Neural progenitor cell (in vitro differentiated cells): ENCODE measurements around the gene CEP89. TPM values are rescaled to one million over a fixed set of nuclear protein-coding genes. Genes with fewer than 3 reads are reported as not detected.

Source experiments
- DNase-seq: peaks from one replicate; pipeline ENCODE4 v3.0.0-alpha.2; 2016; ENCODE audit warnings: low spot score
- H2AFZ ChIP-seq: fragments of 200-600 bp; sonication (generic); replicated peaks from 2 replicates; pipeline ENCODE4 v1.6.1; 2016; ENCODE audit warnings: antibody characterized with exemption
- H3F3A ChIP-seq: fragments of 200-600 bp; sonication (generic); 2 replicates; pipeline ENCODE4 v1.6.1; 2016; ENCODE audit warnings: antibody characterized with exemption, low read depth
- H3K27ac ChIP-seq: fragments of 200-600 bp; sonication (generic); 2 replicates; pipeline ENCODE4 v1.5.1; 2016; ENCODE audit warnings: mild to moderate bottlenecking
- H3K27me3 ChIP-seq: fragments of 200-600 bp; sonication (generic); 2 replicates; pipeline ENCODE4 v1.6.1; 2016; ENCODE audit warnings: mild to moderate bottlenecking, moderate library complexity
- H3K36me3 ChIP-seq: fragments of 200-600 bp; sonication (generic); 2 replicates; pipeline ENCODE4 v1.5.1; 2016
- H3K4me1 ChIP-seq: fragments of 200-600 bp; sonication (generic); 2 replicates; pipeline ENCODE4 v1.6.1; 2016; ENCODE audit warnings: mixed run types
- H3K4me2 ChIP-seq: fragments of 200-600 bp; sonication (generic); 2 replicates; pipeline ENCODE4 v1.6.1; 2016
- H3K4me3 ChIP-seq: fragments of 200-600 bp; sonication (generic); 2 replicates; pipeline ENCODE4 v1.5.1; 2016
- H3K79me2 ChIP-seq: fragments of 200-600 bp; sonication (generic); 2 replicates; pipeline ENCODE4 v1.6.1; 2016; ENCODE audit warnings: low read depth
- H3K9ac ChIP-seq: fragments of 200-600 bp; sonication (generic); 2 replicates; pipeline ENCODE4 v1.6.1; 2016
- H3K9me3 ChIP-seq: fragments of 200-600 bp; sonication (generic); 2 replicates; pipeline ENCODE4 v1.5.1; 2016; ENCODE audit warnings: low read depth
- H4K20me1 ChIP-seq: fragments of 200-600 bp; sonication (generic); 2 replicates; pipeline ENCODE4 v1.6.1; 2016; ENCODE audit warnings: low read depth
- H3K27ac Mint-ChIP-seq: 3 replicates; pipeline ENCODE4 v1.8.0; 2021; ENCODE audit warnings: mixed read lengths
- H3K27me3 Mint-ChIP-seq: 2 replicates; pipeline ENCODE4 v1.8.0; 2022; ENCODE audit warnings: low read depth, mild to moderate bottlenecking, inconsistent platforms, moderate library complexity, mixed read lengths; ENCODE audit not compliant: insufficient read depth
- H3K36me3 Mint-ChIP-seq: 3 replicates; pipeline ENCODE4 v1.8.0; 2021; ENCODE audit warnings: mixed read lengths
- H3K4me1 Mint-ChIP-seq: 3 replicates; pipeline ENCODE4 v1.8.0; 2021; ENCODE audit warnings: mixed read lengths
- H3K4me3 Mint-ChIP-seq: 3 replicates; pipeline ENCODE4 v1.8.0; 2021; ENCODE audit warnings: mild to moderate bottlenecking, moderate library complexity, mixed read lengths
- H3K9me3 Mint-ChIP-seq: 3 replicates; pipeline ENCODE4 v1.8.0; 2020; ENCODE audit warnings: mixed read lengths
- EZH2 ChIP-seq: fragments of 200-600 bp; sonication (generic); IDR thresholded peaks from 2 replicates; pipeline ENCODE4 v1.6.1; 2017; ENCODE audit warnings: antibody characterized with exemption, mild to moderate bottlenecking, moderate library complexity
- EZH2phosphoT487 ChIP-seq: fragments of 200-600 bp; sonication (generic); IDR thresholded peaks from 2 replicates; pipeline ENCODE4 v1.6.1; 2017; ENCODE audit warnings: antibody characterized with exemption
- total RNA-seq: library from RNA; depleted of rRNA; stranded (reverse); fragments of >200 nt; gene quantifications from 2 replicates; pipeline ENCODE4 v1.2.3, GENCODE V29; 2015; ENCODE audit warnings: low replicate concordance
- TF ChIP-seq, protein P1 (sequence below): fragments of 200-600 bp; sonication (generic); IDR thresholded peaks from 2 replicates; pipeline ENCODE4 v1.5.1; 2017; ENCODE audit warnings: antibody characterized with exemption, mild to moderate bottlenecking

CEP89 gene
- total RNA-seq, 1 donor from 2014 or later, result 26.1 TPM

DNA sequence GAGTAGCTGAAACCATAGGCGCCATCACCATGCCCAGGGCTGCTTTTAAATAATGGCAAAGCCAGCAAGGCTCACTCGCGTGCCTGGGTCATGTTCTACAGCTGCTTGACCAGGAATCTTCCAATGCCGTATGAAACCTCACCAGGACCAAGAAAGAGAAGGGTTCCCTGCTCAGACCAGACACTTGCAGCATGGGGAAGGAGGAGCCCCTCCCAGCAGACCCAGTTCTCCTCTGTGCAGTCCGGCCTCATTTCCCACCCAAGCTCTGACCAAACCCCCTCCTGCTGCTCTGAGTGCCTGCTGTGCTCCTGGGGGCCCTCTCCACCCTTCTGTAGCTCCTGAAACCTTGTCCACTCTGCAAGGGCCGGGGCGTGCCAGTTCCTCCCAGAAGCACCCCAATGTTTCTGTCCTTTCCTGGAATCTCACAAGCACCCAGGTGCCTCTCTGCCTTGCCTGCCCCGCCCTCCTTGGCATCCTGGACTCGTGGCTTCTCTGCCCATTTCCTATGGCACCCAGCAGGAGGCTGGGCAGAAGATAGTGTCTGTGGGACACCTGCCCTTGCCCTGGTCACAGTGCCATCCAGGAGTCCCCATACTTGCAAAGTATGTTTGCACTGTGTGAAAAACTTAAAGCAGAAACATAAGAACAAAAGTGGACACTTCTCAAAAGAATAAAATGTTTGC, 95.4 kb downstream of the CEP89 start:
- Histone ChIP-seq H3F3A (no peaks in the 10 kb centered on the region), H3K4me1 (peaks cover 4% of the 10 kb centered on the region), H4K20me1 (no peaks in the 10 kb centered on the region), H3K36me3 (no peaks in the 10 kb centered on the region), H3K27ac (no peak overlapping the region), H2AFZ (no peak overlapping the region), H3K79me2 (no peaks in the 10 kb centered on the region), H3K4me3 (no peak overlapping the region), H3K4me2 (no peak overlapping the region), H3K27me3 (no peaks in the 10 kb centered on the region), H3K9ac (no peak overlapping the region), H3K9me3 (no peaks in the 10 kb centered on the region)
- Mint-ChIP-seq H3K9me3 (no peaks in the 10 kb centered on the region), H3K4me1 (peaks cover 6% of the 10 kb centered on the region), H3K27ac (peak overlapping the region; percentile 72), H3K36me3 (peaks cover 9% of the 10 kb centered on the region), H3K27me3 (peaks cover 4% of the 10 kb centered on the region), H3K4me3 (no peak overlapping the region)
- TF ChIP-seq EZH2phosphoT487, result no peak
- no peak for TF ChIP-seq EZH2
- TF ChIP-seq, protein P1, sequence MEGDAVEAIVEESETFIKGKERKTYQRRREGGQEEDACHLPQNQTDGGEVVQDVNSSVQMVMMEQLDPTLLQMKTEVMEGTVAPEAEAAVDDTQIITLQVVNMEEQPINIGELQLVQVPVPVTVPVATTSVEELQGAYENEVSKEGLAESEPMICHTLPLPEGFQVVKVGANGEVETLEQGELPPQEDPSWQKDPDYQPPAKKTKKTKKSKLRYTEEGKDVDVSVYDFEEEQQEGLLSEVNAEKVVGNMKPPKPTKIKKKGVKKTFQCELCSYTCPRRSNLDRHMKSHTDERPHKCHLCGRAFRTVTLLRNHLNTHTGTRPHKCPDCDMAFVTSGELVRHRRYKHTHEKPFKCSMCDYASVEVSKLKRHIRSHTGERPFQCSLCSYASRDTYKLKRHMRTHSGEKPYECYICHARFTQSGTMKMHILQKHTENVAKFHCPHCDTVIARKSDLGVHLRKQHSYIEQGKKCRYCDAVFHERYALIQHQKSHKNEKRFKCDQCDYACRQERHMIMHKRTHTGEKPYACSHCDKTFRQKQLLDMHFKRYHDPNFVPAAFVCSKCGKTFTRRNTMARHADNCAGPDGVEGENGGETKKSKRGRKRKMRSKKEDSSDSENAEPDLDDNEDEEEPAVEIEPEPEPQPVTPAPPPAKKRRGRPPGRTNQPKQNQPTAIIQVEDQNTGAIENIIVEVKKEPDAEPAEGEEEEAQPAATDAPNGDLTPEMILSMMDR, result no peak
- no peak for DNase-seq

DNA sequence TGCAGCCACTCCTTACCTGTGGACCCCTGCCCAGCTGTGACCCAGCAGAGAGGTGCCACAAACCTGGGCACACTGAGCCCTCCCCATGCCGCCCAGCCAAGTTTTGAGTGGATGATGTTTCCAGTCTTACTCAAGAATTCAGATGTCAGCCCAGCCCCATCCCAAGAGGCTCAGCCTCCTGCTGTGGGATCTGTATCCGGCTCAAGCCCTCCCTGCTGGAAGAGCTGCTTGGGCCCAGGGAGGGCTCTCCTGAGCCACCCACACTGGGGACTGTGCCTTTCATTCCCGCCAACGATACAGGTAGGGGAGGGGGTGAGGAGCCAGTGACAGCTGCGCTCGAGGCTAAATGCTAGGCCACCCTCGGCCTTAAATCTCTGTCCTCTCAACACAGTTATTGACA, 96.3 kb downstream of the CEP89 start:
- H3K9me3 Mint-ChIP-seq, result no peaks in the 10 kb centered on the region
- no peaks in the 10 kb centered on the region for H3F3A ChIP-seq
- H3K36me3 Mint-ChIP-seq, result peaks cover 9% of the 10 kb centered on the region
- H2AFZ ChIP-seq, result no peak overlapping the region
- no peak overlapping the region for H3K9ac ChIP-seq
- no peak overlapping the region for H3K27ac Mint-ChIP-seq
- H3K4me3 ChIP-seq, result no peak overlapping the region
- H3K79me2 ChIP-seq, result no peaks in the 10 kb centered on the region
- H3K36me3 ChIP-seq, result no peaks in the 10 kb centered on the region
- no peaks in the 10 kb centered on the region for H4K20me1 ChIP-seq
- peaks cover 3% of the 10 kb centered on the region for H3K27me3 Mint-ChIP-seq
- DNase-seq, result peak; percentile 54
- H3K27me3 ChIP-seq, result no peaks in the 10 kb centered on the region
- H3K27ac ChIP-seq, result no peak overlapping the region
- no peak overlapping the region for H3K4me2 ChIP-seq
- peaks cover 6% of the 10 kb centered on the region for H3K4me1 Mint-ChIP-seq
- no peaks in the 10 kb centered on the region for H3K9me3 ChIP-seq
- TF ChIP-seq EZH2, result no peak
- TF ChIP-seq EZH2phosphoT487, result no peak
- TF ChIP-seq, protein P1, result no peak
- H3K4me3 Mint-ChIP-seq, result no peak overlapping the region
- H3K4me1 ChIP-seq, result peaks cover 4% of the 10 kb centered on the region

- peaks cover 6% of the 10 kb centered on the region for H3K36me3 Mint-ChIP-seq
- no peaks in the 10 kb centered on the region for H3K36me3 ChIP-seq
- peaks cover 6% of the 10 kb centered on the region for H3K4me1 Mint-ChIP-seq
- H3K27ac ChIP-seq, result no peak overlapping the region
- no peaks in the 10 kb centered on the region for H4K20me1 ChIP-seq
- H3K79me2 ChIP-seq, result no peaks in the 10 kb centered on the region
- H3K27ac Mint-ChIP-seq, result no peak overlapping the region
- H3K4me2 ChIP-seq, result no peak overlapping the region
- peaks cover 4% of the 10 kb centered on the region for H3K4me1 ChIP-seq
- H3K9me3 ChIP-seq, result no peaks in the 10 kb centered on the region
- no peak overlapping the region for H3K9ac ChIP-seq
- no peaks in the 10 kb centered on the region for H3K27me3 ChIP-seq
- peaks cover 3% of the 10 kb centered on the region for H3K27me3 Mint-ChIP-seq
- H3K9me3 Mint-ChIP-seq, result no peaks in the 10 kb centered on the region
- no peak for DNase-seq
- H3F3A ChIP-seq, result no peaks in the 10 kb centered on the region
- H3K4me3 ChIP-seq, result no peak overlapping the region
- TF ChIP-seq, protein P1, result no peak
- TF ChIP-seq EZH2phosphoT487, result no peak
- no peak for TF ChIP-seq EZH2
- H2AFZ ChIP-seq, result no peak overlapping the region
- no peak overlapping the region for H3K4me3 Mint-ChIP-seq
Observed at GRCh38 chr19:32874605-32875004, 97.2 kb downstream of the CEP89 start.
